ENCODE data around the gene TMCC3.

- TF ChIP-seq YY1 (IDR thresholded peaks at IDR 0.05; ENCODE audit: insufficient read depth, insufficient read length) (no peak), SUZ12 (IDR thresholded peaks at IDR 0.05; ENCODE audit: extremely low read depth, insufficient read depth, insufficient read length) (no peak)
Measured at GRCh38 chr12:94674051-94674451, 23.7 kb upstream of the TMCC3 start.

Measured in NT2/D1 (cell line).